Stomach (tissue), 4 donors: ENCODE results near the gene HMGCR.

Experiments
- EP300 ChIP-seq: sonication (generic); formaldehyde crosslinking; IDR thresholded peaks from one replicate; pipeline ENCODE4 v1.6.1; 2017; ENCODE audit warnings: antibody characterized with exemption
- POLR2A ChIP-seq, 4 donors: fragments of 450-650 bp; IDR thresholded peaks; one replicate each; pipeline ENCODE4 v1.6.1; 2016; ENCODE audit warnings: antibody characterized with exemption in 4 of 4, control low read depth in 2 of 4, mild to moderate bottlenecking in 1 of 4, moderate library complexity in 1 of 4
- POLR2AphosphoS5 ChIP-seq, 3 donors: sonication (generic); formaldehyde crosslinking; IDR thresholded peaks; one replicate each; pipeline ENCODE4 v1.6.1; 2016; ENCODE audit warnings: antibody characterized with exemption in 3 of 3
- TF ChIP-seq, protein P1 (sequence below), 7 experiments: fragments of 450-650 bp in 4 of 7; fragments of 200-600 bp in 3 of 7; sonication (generic) in 3 of 7; IDR thresholded peaks; one replicate each; pipeline ENCODE4 v1.5.1; 2016 to 2019; ENCODE audit warnings: antibody characterized with exemption in 7 of 7, control low read depth in 2 of 7, mild to moderate bottlenecking in 1 of 7

GRCh38 chr5:75368391-75368790 lies 31.4 kb downstream of the HMGCR start:
- TF ChIP-seq, protein P1, sequence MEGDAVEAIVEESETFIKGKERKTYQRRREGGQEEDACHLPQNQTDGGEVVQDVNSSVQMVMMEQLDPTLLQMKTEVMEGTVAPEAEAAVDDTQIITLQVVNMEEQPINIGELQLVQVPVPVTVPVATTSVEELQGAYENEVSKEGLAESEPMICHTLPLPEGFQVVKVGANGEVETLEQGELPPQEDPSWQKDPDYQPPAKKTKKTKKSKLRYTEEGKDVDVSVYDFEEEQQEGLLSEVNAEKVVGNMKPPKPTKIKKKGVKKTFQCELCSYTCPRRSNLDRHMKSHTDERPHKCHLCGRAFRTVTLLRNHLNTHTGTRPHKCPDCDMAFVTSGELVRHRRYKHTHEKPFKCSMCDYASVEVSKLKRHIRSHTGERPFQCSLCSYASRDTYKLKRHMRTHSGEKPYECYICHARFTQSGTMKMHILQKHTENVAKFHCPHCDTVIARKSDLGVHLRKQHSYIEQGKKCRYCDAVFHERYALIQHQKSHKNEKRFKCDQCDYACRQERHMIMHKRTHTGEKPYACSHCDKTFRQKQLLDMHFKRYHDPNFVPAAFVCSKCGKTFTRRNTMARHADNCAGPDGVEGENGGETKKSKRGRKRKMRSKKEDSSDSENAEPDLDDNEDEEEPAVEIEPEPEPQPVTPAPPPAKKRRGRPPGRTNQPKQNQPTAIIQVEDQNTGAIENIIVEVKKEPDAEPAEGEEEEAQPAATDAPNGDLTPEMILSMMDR (IDR thresholded peaks at IDR 0.05): no peak
- no peak for TF ChIP-seq POLR2AphosphoS5 (IDR thresholded peaks at IDR 0.05)
- no peak for TF ChIP-seq POLR2A (IDR thresholded peaks at IDR 0.05)
- TF ChIP-seq EP300: no peak
